Fibroblast of skin of scalp (primary cell): Measurements from ENCODE around the gene PSEN1. TPM values are rescaled to one million over a fixed set of nuclear protein-coding genes. Genes with fewer than 3 reads are reported as not detected.

Experiments used
- DNase-seq: peaks from one replicate; pipeline ENCODE4 v3.0.0-alpha.2; 2013
- polyA plus RNA-seq, 2 experiments: library from polyadenylated mRNA; unstranded; fragments of 120-200 nt; gene quantifications; one replicate each; pipeline ENCODE4 v1.2.1, GENCODE V29; 2013; ENCODE audit not compliant: insufficient read length in 2 of 2

PSEN1 gene
- 34.5 TPM for polyA plus RNA-seq (2013, experiment 1 of 2; ENCODE audit: insufficient read length)
- 37.4 TPM for polyA plus RNA-seq (2013, experiment 2 of 2; ENCODE audit: insufficient read length)

GRCh38 chr14:73136387-73137225, at the start of gene PSEN1:
Gene PSEN1, plus strand, starts transcription at chr14:73136507. Its CDS starts 11,513 bp downstream, at chr14:73148020.
- DNase-seq = peak; percentile 92

GRCh38 chr14:73091044-73091443, 45.3 kb upstream of the PSEN1 start:
- no peak for DNase-seq

GRCh38 chr14:73097421-73097820, 38.9 kb upstream of the PSEN1 start:
- DNase-seq = no peak

- DNase-seq = no peak
These were observed 36.0 kb upstream of the PSEN1 start for GRCh38 chr14:73100334-73100733.

- DNase-seq = no peak
These were observed 33.4 kb upstream of the PSEN1 start for GRCh38 chr14:73102806-73103497.

GRCh38 chr14:73105050-73105449, 31.3 kb upstream of the PSEN1 start:
- DNase-seq = no peak

GRCh38 chr14:73105727-73106126, 30.6 kb upstream of the PSEN1 start:
- no peak for DNase-seq

- DNase-seq = no peak
These were observed 20.1 kb upstream of the PSEN1 start for GRCh38 chr14:73116079-73116665.

- no peak for DNase-seq
These were observed 12.0 kb upstream of the PSEN1 start for GRCh38 chr14:73124180-73124894.

GRCh38 chr14:73125169-73125588, 11.1 kb upstream of the PSEN1 start:
- DNase-seq = no peak

- DNase-seq = no peak
These were observed 10.6 kb upstream of the PSEN1 start for GRCh38 chr14:73125746-73126145.

- no peak for DNase-seq
These were observed 2.5 kb upstream of the PSEN1 start for GRCh38 chr14:73133795-73134194.

- no peak for DNase-seq
These were observed 271 bp upstream of the PSEN1 start for GRCh38 chr14:73136085-73136386.

GRCh38 chr14:73140811-73141323, 4.6 kb downstream of the PSEN1 start:
- DNase-seq = no peak

GRCh38 chr14:73142216-73142615, 5.9 kb downstream of the PSEN1 start:
- DNase-seq = no peak

GRCh38 chr14:73143003-73143402, 6.7 kb downstream of the PSEN1 start:
- no peak for DNase-seq

GRCh38 chr14:73143617-73144016, 7.3 kb downstream of the PSEN1 start:
- DNase-seq = no peak

GRCh38 chr14:73145371-73145770, 9.1 kb downstream of the PSEN1 start:
- DNase-seq = no peak

- no peak for DNase-seq
These were observed 9.8 kb downstream of the PSEN1 start for GRCh38 chr14:73146111-73146510.

- no peak for DNase-seq
These were observed 13.4 kb downstream of the PSEN1 start for GRCh38 chr14:73149753-73150152.

GRCh38 chr14:73153272-73153671, 17.0 kb downstream of the PSEN1 start:
- DNase-seq = peak; percentile 94

GRCh38 chr14:73162251-73162650, 25.9 kb downstream of the PSEN1 start:
- no peak for DNase-seq

- no peak for DNase-seq
These were observed 30.1 kb downstream of the PSEN1 start for GRCh38 chr14:73166399-73166798.
